ENCODE measurements around the gene EFHB.

DNA sequence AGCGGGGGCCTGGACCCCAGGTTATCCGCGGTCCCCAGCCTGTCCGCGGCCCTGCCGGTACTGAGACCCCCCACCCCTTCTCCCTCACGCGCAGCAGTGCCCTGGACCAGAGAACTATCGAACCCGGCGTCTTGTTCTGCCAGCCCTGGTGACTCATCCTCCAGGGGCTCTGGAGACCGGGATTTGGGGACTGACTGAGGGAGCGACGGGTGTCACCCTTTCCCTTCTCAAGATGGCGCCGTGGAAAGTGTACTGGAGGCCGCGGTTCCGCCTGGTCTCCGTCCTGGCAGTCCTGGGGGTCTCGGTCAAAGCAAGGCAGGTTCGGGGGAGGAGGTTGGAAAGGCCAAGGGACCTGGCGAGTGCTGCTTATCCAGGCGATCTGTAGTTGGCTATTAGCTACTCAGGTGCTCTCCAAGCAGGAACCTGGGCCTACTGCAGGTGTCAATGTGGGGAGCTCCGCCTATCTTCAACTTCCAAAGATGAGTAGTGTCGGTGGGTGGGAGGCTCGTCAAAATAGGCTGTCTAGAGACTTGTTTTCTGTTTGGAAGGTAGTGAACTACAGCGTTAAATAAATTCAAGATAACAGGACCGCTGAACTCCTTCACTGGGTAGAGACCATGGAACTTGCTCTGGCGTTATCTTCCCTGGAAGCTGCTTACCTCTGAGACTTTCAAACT lies 13.7 kb upstream of the EFHB start:
- TF ChIP-seq, protein P1, sequence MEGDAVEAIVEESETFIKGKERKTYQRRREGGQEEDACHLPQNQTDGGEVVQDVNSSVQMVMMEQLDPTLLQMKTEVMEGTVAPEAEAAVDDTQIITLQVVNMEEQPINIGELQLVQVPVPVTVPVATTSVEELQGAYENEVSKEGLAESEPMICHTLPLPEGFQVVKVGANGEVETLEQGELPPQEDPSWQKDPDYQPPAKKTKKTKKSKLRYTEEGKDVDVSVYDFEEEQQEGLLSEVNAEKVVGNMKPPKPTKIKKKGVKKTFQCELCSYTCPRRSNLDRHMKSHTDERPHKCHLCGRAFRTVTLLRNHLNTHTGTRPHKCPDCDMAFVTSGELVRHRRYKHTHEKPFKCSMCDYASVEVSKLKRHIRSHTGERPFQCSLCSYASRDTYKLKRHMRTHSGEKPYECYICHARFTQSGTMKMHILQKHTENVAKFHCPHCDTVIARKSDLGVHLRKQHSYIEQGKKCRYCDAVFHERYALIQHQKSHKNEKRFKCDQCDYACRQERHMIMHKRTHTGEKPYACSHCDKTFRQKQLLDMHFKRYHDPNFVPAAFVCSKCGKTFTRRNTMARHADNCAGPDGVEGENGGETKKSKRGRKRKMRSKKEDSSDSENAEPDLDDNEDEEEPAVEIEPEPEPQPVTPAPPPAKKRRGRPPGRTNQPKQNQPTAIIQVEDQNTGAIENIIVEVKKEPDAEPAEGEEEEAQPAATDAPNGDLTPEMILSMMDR (IDR thresholded peaks at IDR 0.05; ENCODE audit: low read depth, low read length, poor library complexity, severe bottlenecking), result no peak
- TF ChIP-seq EZH2phosphoT487 (IDR thresholded peaks at IDR 0.05; ENCODE audit: borderline replicate concordance, low read length), result no peak
